ENCODE results near the gene MGAT4B. TPM values are rescaled to one million over a fixed set of nuclear protein-coding genes. Genes with fewer than 3 reads are reported as not detected.

MGAT4B gene
- total RNA-seq, 2 experiments from 2014 or later = 95.8 to 96.8 TPM

GRCh38 chr5:179834120-179834519 lies 27.5 kb upstream of the MGAT4B start:
- Mint-ChIP-seq H3K4me1 (ENCODE audit: low read depth) (peaks cover 18% of the 10 kb centered on the region), H3K27ac (no peak overlapping the region), H3K4me3 (no peak overlapping the region), H3K36me3 (peaks cover 54% of the 10 kb centered on the region), H3K27me3 (no peaks in the 10 kb centered on the region), H3K9me3 (no peaks in the 10 kb centered on the region)
- intact Hi-C loops (cut with micrococcal nuclease) = no loop called here
- ChIA-PET POLR2A (no interaction called here), CTCF (no interaction called here)
- no peak for DNase-seq

- no peaks in the 10 kb centered on the region for H3K27me3 Mint-ChIP-seq
- no peak overlapping the region for H3K4me3 Mint-ChIP-seq
- H3K9me3 Mint-ChIP-seq = no peaks in the 10 kb centered on the region
- H3K4me1 Mint-ChIP-seq (ENCODE audit: low read depth) = peaks cover 20% of the 10 kb centered on the region
- DNase-seq = no peak
- CTCF ChIA-PET = no interaction called here
- peak overlapping the region; percentile 67 for H3K27ac Mint-ChIP-seq
- H3K36me3 Mint-ChIP-seq = peaks cover 58% of the 10 kb centered on the region
- intact Hi-C loops (cut with micrococcal nuclease) = no loop called here
- POLR2A ChIA-PET = no interaction called here
Measured at GRCh38 chr5:179833709-179834070, 27.0 kb upstream of the MGAT4B start.

- POLR2A ChIA-PET = no interaction called here
- Mint-ChIP-seq H3K4me3 (no peak overlapping the region), H3K36me3 (peaks cover 62% of the 10 kb centered on the region), H3K27ac (peak overlapping the region; percentile 67), H3K9me3 (no peaks in the 10 kb centered on the region), H3K27me3 (no peaks in the 10 kb centered on the region), H3K4me1 (ENCODE audit: low read depth) (peaks cover 21% of the 10 kb centered on the region)
- CTCF ChIA-PET = no interaction called here
- no peak for DNase-seq
- intact Hi-C loops (cut with micrococcal nuclease) = no loop called here
Measured at GRCh38 chr5:179833056-179833708, 26.5 kb upstream of the MGAT4B start.

GRCh38 chr5:179832039-179832745 lies 25.5 kb upstream of the MGAT4B start:
- peaks cover 25% of the 10 kb centered on the region for H3K4me1 Mint-ChIP-seq (ENCODE audit: low read depth)
- no peaks in the 10 kb centered on the region for H3K9me3 Mint-ChIP-seq
- CTCF ChIA-PET = interaction anchor here (0.8 kb wide), 1 partner anchor 38 kb away, joined by 3 read pairs; no protein-coding TSS in a partner anchor
- no peak overlapping the region for H3K4me3 Mint-ChIP-seq
- intact Hi-C loops (cut with micrococcal nuclease) = no loop called here
- H3K27me3 Mint-ChIP-seq = no peaks in the 10 kb centered on the region
- no peak overlapping the region for H3K27ac Mint-ChIP-seq
- H3K36me3 Mint-ChIP-seq = peaks cover 70% of the 10 kb centered on the region
- DNase-seq = no peak
- POLR2A ChIA-PET = interaction anchor here (1.1 kb wide), 1 partner anchor 12 kb away, joined by 3 read pairs; the partner anchor contains the start of gene SQSTM1

GRCh38 chr5:179830818-179831468 lies 24.3 kb upstream of the MGAT4B start:
- Mint-ChIP-seq H3K36me3 (peaks cover 62% of the 10 kb centered on the region), H3K4me1 (ENCODE audit: low read depth) (peaks cover 18% of the 10 kb centered on the region), H3K27ac (no peak overlapping the region), H3K4me3 (no peak overlapping the region), H3K27me3 (no peaks in the 10 kb centered on the region), H3K9me3 (no peaks in the 10 kb centered on the region)
- ChIA-PET CTCF (interaction anchor here (0.8 to 1.0 kb wide), 3 partner anchors 29 to 68 kb away, joined by 3 to 6 read pairs (median 3); no protein-coding TSS in a partner anchor), POLR2A (interaction anchor here (0.6 kb wide), 1 partner anchor 204 kb away, joined by 3 read pairs; no protein-coding TSS in a partner anchor)
- intact Hi-C loops (cut with micrococcal nuclease) = no loop called here
- DNase-seq = no peak

- Mint-ChIP-seq H3K9me3 (no peaks in the 10 kb centered on the region), H3K36me3 (peaks cover 64% of the 10 kb centered on the region), H3K27me3 (no peaks in the 10 kb centered on the region), H3K4me1 (ENCODE audit: low read depth) (peaks cover 17% of the 10 kb centered on the region), H3K27ac (peak overlapping the region; percentile 73), H3K4me3 (no peak overlapping the region)
- ChIA-PET POLR2A (no interaction called here), CTCF (interaction anchor here (1.0 kb wide), 1 partner anchor 67 kb away, joined by 6 read pairs; no protein-coding TSS in a partner anchor)
- intact Hi-C loops (cut with micrococcal nuclease) = no loop called here
- no peak for DNase-seq
Measured at GRCh38 chr5:179829732-179830435, 23.2 kb upstream of the MGAT4B start.

- intact Hi-C loops (cut with micrococcal nuclease) = no loop called here
- H3K9me3 Mint-ChIP-seq = no peaks in the 10 kb centered on the region
- H3K27me3 Mint-ChIP-seq = no peaks in the 10 kb centered on the region
- no peak for DNase-seq
- H3K4me3 Mint-ChIP-seq = no peak overlapping the region
- ChIA-PET CTCF (no interaction called here), POLR2A (no interaction called here)
- peaks cover 68% of the 10 kb centered on the region for H3K36me3 Mint-ChIP-seq
- peak overlapping the region; percentile 83 for H3K27ac Mint-ChIP-seq
- peaks cover 21% of the 10 kb centered on the region for H3K4me1 Mint-ChIP-seq (ENCODE audit: low read depth)
Measured at GRCh38 chr5:179828756-179829421, 22.2 kb upstream of the MGAT4B start.

GRCh38 chr5:179827680-179828079 lies 21.0 kb upstream of the MGAT4B start:
- ChIA-PET POLR2A (no interaction called here), CTCF (interaction anchor here (1.0 to 1.1 kb wide), 2 partner anchors 26 to 32 kb away, joined by 3 to 7 read pairs; no protein-coding TSS in a partner anchor)
- Mint-ChIP-seq H3K4me3 (no peak overlapping the region), H3K9me3 (no peaks in the 10 kb centered on the region), H3K36me3 (peaks cover 66% of the 10 kb centered on the region), H3K27me3 (no peaks in the 10 kb centered on the region), H3K4me1 (ENCODE audit: low read depth) (peaks cover 31% of the 10 kb centered on the region), H3K27ac (peak overlapping the region; percentile 53)
- DNase-seq = peak; percentile 79
- intact Hi-C loops (cut with micrococcal nuclease) = no loop called here

- no peaks in the 10 kb centered on the region for H3K9me3 Mint-ChIP-seq
- no peak overlapping the region for H3K4me3 Mint-ChIP-seq
- H3K36me3 Mint-ChIP-seq = peaks cover 66% of the 10 kb centered on the region
- H3K27me3 Mint-ChIP-seq = no peaks in the 10 kb centered on the region
- peaks cover 40% of the 10 kb centered on the region for H3K4me1 Mint-ChIP-seq (ENCODE audit: low read depth)
- CTCF ChIA-PET = interaction anchor here (1.4 kb wide), 1 partner anchor 24 kb away, joined by 4 read pairs; no protein-coding TSS in a partner anchor
- peak overlapping the region; percentile 14 for H3K27ac Mint-ChIP-seq
- intact Hi-C loops (cut with micrococcal nuclease) = no loop called here
- no peak for DNase-seq
- POLR2A ChIA-PET = no interaction called here
Measured at GRCh38 chr5:179825655-179826182, 19.1 kb upstream of the MGAT4B start.

GRCh38 chr5:179824745-179825112 lies 18.1 kb upstream of the MGAT4B start:
- peaks cover 57% of the 10 kb centered on the region for H3K36me3 Mint-ChIP-seq
- no peak for DNase-seq
- H3K27me3 Mint-ChIP-seq = no peaks in the 10 kb centered on the region
- CTCF ChIA-PET = no interaction called here
- no peak overlapping the region for H3K27ac Mint-ChIP-seq
- intact Hi-C loops (cut with micrococcal nuclease) = no loop called here
- H3K4me1 Mint-ChIP-seq (ENCODE audit: low read depth) = peaks cover 46% of the 10 kb centered on the region
- H3K4me3 Mint-ChIP-seq = no peak overlapping the region
- H3K9me3 Mint-ChIP-seq = no peaks in the 10 kb centered on the region
- POLR2A ChIA-PET = no interaction called here

- intact Hi-C loops (cut with micrococcal nuclease) = no loop called here
- POLR2A ChIA-PET = no interaction called here
- Mint-ChIP-seq H3K4me3 (no peak overlapping the region), H3K27me3 (no peaks in the 10 kb centered on the region), H3K9me3 (no peaks in the 10 kb centered on the region), H3K27ac (no peak overlapping the region), H3K36me3 (peaks cover 52% of the 10 kb centered on the region), H3K4me1 (ENCODE audit: low read depth) (peaks cover 51% of the 10 kb centered on the region)
- CTCF ChIA-PET = no interaction called here
- DNase-seq = no peak
Measured at GRCh38 chr5:179823937-179824744, 17.5 kb upstream of the MGAT4B start.
